HG03558 (cell line): ENCODE measurements around the gene MYO1A.
A peak's percentile ranks its signal among the peaks of the same experiment; 100 is the strongest.

Source experiments
- ATAC-seq: cut with Tn5 transposase; IDR thresholded peaks from one replicate; pipeline ENCODE4 v1.9.1; 2021; ENCODE audit warnings: moderate number of reproducible peaks; ENCODE audit not compliant: unreplicated experiment; ENCODE audit errors: extremely low read depth

Gene MYO1A

GRCh38 chr12:57049890-57050289 lies at the start of gene MYO1A:
MYO1A (minus strand) TSS chr12:57050129; CDS start chr12:57048323, 1,806 bp downstream.
- ATAC-seq: no peak

GRCh38 chr12:57099047-57099714 lies 49.3 kb upstream of the MYO1A start:
- no peak for ATAC-seq

- no peak for ATAC-seq
Measured at GRCh38 chr12:57098546-57098945, 48.6 kb upstream of the MYO1A start.

- no peak for ATAC-seq
Measured at GRCh38 chr12:57097554-57097835, 47.6 kb upstream of the MYO1A start.

- ATAC-seq: no peak
Measured at GRCh38 chr12:57096748-57097553, 47.0 kb upstream of the MYO1A start.

- ATAC-seq: no peak
Measured at GRCh38 chr12:57096099-57096572, 46.2 kb upstream of the MYO1A start.

GRCh38 chr12:57095440-57095839 lies 45.5 kb upstream of the MYO1A start:
- no peak for ATAC-seq

GRCh38 chr12:57094208-57095160 lies 44.6 kb upstream of the MYO1A start:
- no peak for ATAC-seq

- ATAC-seq: no peak
Measured at GRCh38 chr12:57093415-57094207, 43.7 kb upstream of the MYO1A start.

GRCh38 chr12:57092876-57093414 lies 43.0 kb upstream of the MYO1A start:
- no peak for ATAC-seq

- no peak for ATAC-seq
Measured at GRCh38 chr12:57092529-57092862, 42.6 kb upstream of the MYO1A start.

GRCh38 chr12:57091638-57092528 lies 42.0 kb upstream of the MYO1A start:
- no peak for ATAC-seq

GRCh38 chr12:57090924-57091637 lies 41.2 kb upstream of the MYO1A start:
- ATAC-seq: no peak

GRCh38 chr12:57090490-57090889 lies 40.6 kb upstream of the MYO1A start:
- no peak for ATAC-seq

- ATAC-seq: no peak
Measured at GRCh38 chr12:57089271-57090245, 39.6 kb upstream of the MYO1A start.

- ATAC-seq: peak; percentile 31
Measured at GRCh38 chr12:57088354-57089270, 38.7 kb upstream of the MYO1A start, which contains the start of gene NAB2. NAB2 (plus strand) TSS chr12:57089114; CDS start chr12:57089272, 158 bp downstream.
